Mucosa of gallbladder (tissue), 1 donor: ENCODE measurements around the gene DPY19L1. TPM values are rescaled to one million over a fixed set of nuclear protein-coding genes. Genes with fewer than 3 reads are reported as not detected.
"Not testable (repeated sequence)": the region's sequence is repeated elsewhere in the genome, so short reads cannot be mapped to it uniquely, and the experiment has no call there.

Experiments
- DNase-seq: peaks from one replicate; pipeline ENCODE4 v3.0.0-alpha.2; 2020; ENCODE audit warnings: low spot score
- total RNA-seq: library from RNA; stranded (reverse); gene quantifications from one replicate; pipeline ENCODE4 v1.2.1, GENCODE V29; 2021
- donor health status: DM: no; HTN: no; CAD: no.

The DPY19L1 gene
- total RNA-seq, 1 donor from 2014 or later: 25.2 TPM

GRCh38 chr7:35035511-35035961 is 1.7 kb downstream of the DPY19L1 start:
- peak; percentile 24 for DNase-seq

GRCh38 chr7:35032166-35032565 is 5.1 kb downstream of the DPY19L1 start:
- no peak for DNase-seq

- no peak for DNase-seq
Measured at GRCh38 chr7:35030848-35031247, 6.4 kb downstream of the DPY19L1 start.

- no peak for DNase-seq
Measured at GRCh38 chr7:35029311-35029710, 8.0 kb downstream of the DPY19L1 start.

GRCh38 chr7:35026150-35026549 is 11.1 kb downstream of the DPY19L1 start:
- no peak for DNase-seq

- DNase-seq: no peak
Measured at GRCh38 chr7:35025369-35025870, 11.9 kb downstream of the DPY19L1 start.

- DNase-seq: no peak
Measured at GRCh38 chr7:35024298-35024697, 13.0 kb downstream of the DPY19L1 start.

- no peak for DNase-seq
Measured at GRCh38 chr7:35022725-35023124, 14.6 kb downstream of the DPY19L1 start.

- DNase-seq: no peak
Measured at GRCh38 chr7:35021445-35021844, 15.8 kb downstream of the DPY19L1 start.

GRCh38 chr7:35019801-35020200 is 17.5 kb downstream of the DPY19L1 start:
- no peak for DNase-seq

GRCh38 chr7:35019179-35019729 is 18.0 kb downstream of the DPY19L1 start:
- no peak for DNase-seq

GRCh38 chr7:35015346-35015859 is 21.9 kb downstream of the DPY19L1 start:
- no peak for DNase-seq

- DNase-seq: peak; percentile 24
Measured at GRCh38 chr7:35012160-35012559, 25.1 kb downstream of the DPY19L1 start.

- DNase-seq: no peak
Measured at GRCh38 chr7:35011085-35011484, 26.2 kb downstream of the DPY19L1 start.

- no peak for DNase-seq
Measured at GRCh38 chr7:35007768-35008167, 29.5 kb downstream of the DPY19L1 start.

GRCh38 chr7:35004531-35005095 is 32.7 kb downstream of the DPY19L1 start:
- no peak for DNase-seq

GRCh38 chr7:35003679-35004303 is 33.5 kb downstream of the DPY19L1 start:
- DNase-seq: peak; percentile 81

- DNase-seq: not testable (repeated sequence)
Measured at GRCh38 chr7:35003177-35003650, 34.1 kb downstream of the DPY19L1 start.

GRCh38 chr7:34998335-34998734 is 39.0 kb downstream of the DPY19L1 start:
- not testable (repeated sequence) for DNase-seq

- DNase-seq: not testable (repeated sequence)
Measured at GRCh38 chr7:34996423-34997090, 40.7 kb downstream of the DPY19L1 start.

GRCh38 chr7:34995757-34996156 is 41.5 kb downstream of the DPY19L1 start:
- no peak for DNase-seq
